Endothelial cell of hepatic sinusoid (primary cell): ENCODE results near the gene KREMEN1.
"Not testable (repeated sequence)": the region's sequence is repeated elsewhere in the genome, so short reads cannot be mapped to it uniquely, and the experiment has no call there.

Experiments
- in situ Hi-C: cut with HindIII; loops from 2 replicates; pipeline ENCODE4 v1.10.0; 2017; ENCODE audit warnings: low sequenced_read_pairs

Gene KREMEN1

GRCh38 chr22:29098296-29098695 lies 25.5 kb downstream of the KREMEN1 start:
- in situ Hi-C loops: no loop called here

- in situ Hi-C loops: no loop called here
Measured at GRCh38 chr22:29102300-29102699, 29.5 kb downstream of the KREMEN1 start.

- in situ Hi-C loops: no loop called here
Measured at GRCh38 chr22:29103121-29103520, 30.3 kb downstream of the KREMEN1 start.

GRCh38 chr22:29105468-29105867 lies 32.6 kb downstream of the KREMEN1 start:
- in situ Hi-C loops: no loop called here

GRCh38 chr22:29106839-29107238 lies 34.0 kb downstream of the KREMEN1 start:
- in situ Hi-C loops: no loop called here

- in situ Hi-C loops: no loop called here
Measured at GRCh38 chr22:29108137-29108536, 35.3 kb downstream of the KREMEN1 start.

GRCh38 chr22:29109822-29110221 lies 37.0 kb downstream of the KREMEN1 start:
- in situ Hi-C loops: loop anchor here (5.0 kb wide), 1 partner anchor 97 kb away; the partner anchor contains the start of gene EMID1

GRCh38 chr22:29110946-29111345 lies 38.1 kb downstream of the KREMEN1 start:
- in situ Hi-C loops: loop anchor here (5.0 kb wide), 1 partner anchor 96 kb away; the partner anchor contains the start of gene EMID1

GRCh38 chr22:29112121-29112520 lies 39.3 kb downstream of the KREMEN1 start:
- in situ Hi-C loops: loop anchor here (5.0 kb wide), 1 partner anchor 95 kb away; the partner anchor contains the start of gene EMID1

- in situ Hi-C loops: loop anchor here (5.0 kb wide), 1 partner anchor 95 kb away; the partner anchor contains the start of gene EMID1
Measured at GRCh38 chr22:29112681-29113080, 39.8 kb downstream of the KREMEN1 start.

GRCh38 chr22:29113319-29113718 lies 40.5 kb downstream of the KREMEN1 start:
- in situ Hi-C loops: loop anchor here (5.0 kb wide), 1 partner anchor 94 kb away; the partner anchor contains the start of gene EMID1

GRCh38 chr22:29114392-29114791 lies 41.6 kb downstream of the KREMEN1 start:
- in situ Hi-C loops: loop anchor here (5.0 kb wide), 1 partner anchor 93 kb away; the partner anchor contains the start of gene EMID1

- in situ Hi-C loops: no loop called here
Measured at GRCh38 chr22:29115682-29116288, 43.0 kb downstream of the KREMEN1 start.

GRCh38 chr22:29116397-29117123 lies 43.7 kb downstream of the KREMEN1 start:
- in situ Hi-C loops: no loop called here

GRCh38 chr22:29117799-29118477 lies 45.1 kb downstream of the KREMEN1 start:
- in situ Hi-C loops: no loop called here

- in situ Hi-C loops: not testable (repeated sequence)
Measured at GRCh38 chr22:29120098-29120912, 47.5 kb downstream of the KREMEN1 start.

GRCh38 chr22:29121124-29121523 lies 48.3 kb downstream of the KREMEN1 start:
- in situ Hi-C loops: no loop called here

- in situ Hi-C loops: no loop called here
Measured at GRCh38 chr22:29122041-29122440, 49.2 kb downstream of the KREMEN1 start.

- in situ Hi-C loops: no loop called here
Measured at GRCh38 chr22:29124777-29125442, 52.1 kb downstream of the KREMEN1 start.

- in situ Hi-C loops: no loop called here
Measured at GRCh38 chr22:29125443-29125778, 52.6 kb downstream of the KREMEN1 start.
